GM19023 (cell line): ENCODE results near the gene AUTS2.
A peak's percentile ranks its signal among the peaks of the same experiment; 100 is the strongest.

Experiments used
- ATAC-seq: cut with Tn5 transposase; IDR thresholded peaks from one replicate; pipeline ENCODE4 v1.9.1; 2021; ENCODE audit warnings: mild to moderate bottlenecking, moderate library complexity; ENCODE audit not compliant: unreplicated experiment

AUTS2 gene

GRCh38 chr7:69598081-69598486 is at the start of gene AUTS2:
AUTS2 (plus strand) TSS chr7:69598475; CDS start chr7:69599654, 1,179 bp downstream.
- peak; percentile 60 for ATAC-seq

- ATAC-seq, result no peak
Measured at GRCh38 chr7:69550991-69551390, 47.3 kb upstream of the AUTS2 start.

GRCh38 chr7:69553190-69553589 is 45.1 kb upstream of the AUTS2 start:
- no peak for ATAC-seq

GRCh38 chr7:69561266-69561960 is 36.9 kb upstream of the AUTS2 start:
- no peak for ATAC-seq

GRCh38 chr7:69564454-69565417 is 33.5 kb upstream of the AUTS2 start:
- no peak for ATAC-seq

- ATAC-seq, result no peak
Measured at GRCh38 chr7:69567800-69568199, 30.5 kb upstream of the AUTS2 start.

GRCh38 chr7:69568266-69568665 is 30.0 kb upstream of the AUTS2 start:
- ATAC-seq, result no peak

GRCh38 chr7:69575651-69576050 is 22.6 kb upstream of the AUTS2 start:
- ATAC-seq, result no peak

- no peak for ATAC-seq
Measured at GRCh38 chr7:69577221-69577620, 21.1 kb upstream of the AUTS2 start.

- no peak for ATAC-seq
Measured at GRCh38 chr7:69585169-69585568, 13.1 kb upstream of the AUTS2 start.

- no peak for ATAC-seq
Measured at GRCh38 chr7:69586321-69586720, 12.0 kb upstream of the AUTS2 start.

- no peak for ATAC-seq
Measured at GRCh38 chr7:69588773-69589172, 9.5 kb upstream of the AUTS2 start.

GRCh38 chr7:69591805-69592204 is 6.5 kb upstream of the AUTS2 start:
- no peak for ATAC-seq

- no peak for ATAC-seq
Measured at GRCh38 chr7:69593511-69593910, 4.8 kb upstream of the AUTS2 start.

GRCh38 chr7:69595415-69595814 is 2.9 kb upstream of the AUTS2 start:
- no peak for ATAC-seq

GRCh38 chr7:69596056-69596455 is 2.2 kb upstream of the AUTS2 start:
- ATAC-seq, result no peak

- no peak for ATAC-seq
Measured at GRCh38 chr7:69596723-69597277, 1.5 kb upstream of the AUTS2 start.

GRCh38 chr7:69597278-69598076 is 798 bp upstream of the AUTS2 start:
- ATAC-seq, result peak; percentile 25

- ATAC-seq, result no peak
Measured at GRCh38 chr7:69598487-69599285, 411 bp downstream of the AUTS2 start.
